SK-N-SH treated with all-trans-retinoic acid at 6 μM for 48 hours (cell line): Measurements from ENCODE around the gene EGFL7.

Experiments
- ATAC-seq: fragments of 200-7000 bp; cut with Tn5 transposase; 3 replicates; pipeline ENCODE4 v1.9.1; 2020; ENCODE audit warnings: mild to moderate bottlenecking, moderate library complexity
- ARNTL ChIP-seq: fragments of 450-650 bp; formaldehyde crosslinking; IDR thresholded peaks from 2 replicates; pipeline ENCODE4 v1.5.0; 2020; ENCODE audit warnings: low read depth, mild to moderate bottlenecking, moderate library complexity, borderline replicate concordance
- BACH2 ChIP-seq: fragments of 250-450 bp; sonication (Bioruptor Pico); IDR thresholded peaks from 2 replicates; pipeline ENCODE4 v1.9.0; 2021; ENCODE audit warnings: mild to moderate bottlenecking, borderline replicate concordance
- CREB5 ChIP-seq: fragments of 250-450 bp; sonication (Bioruptor Pico); IDR thresholded peaks from 2 replicates; pipeline ENCODE4 v1.5.1; 2020; ENCODE audit warnings: low read depth, mild to moderate bottlenecking, moderate library complexity
- CSDC2 ChIP-seq: fragments of 250-450 bp; sonication (Bioruptor Pico); IDR thresholded peaks from 2 replicates; pipeline ENCODE4 v1.5.0; 2020; ENCODE audit warnings: mild to moderate bottlenecking, moderate library complexity
- CSRNP3 ChIP-seq: fragments of 250-450 bp; sonication (Bioruptor Pico); IDR thresholded peaks from 2 replicates; pipeline ENCODE4 v1.5.1; 2021; ENCODE audit warnings: mild to moderate bottlenecking, moderate library complexity
- ESRRG ChIP-seq: fragments of 250-450 bp; sonication (Bioruptor Pico); IDR thresholded peaks from 2 replicates; pipeline ENCODE4 v1.6.1; 2021; ENCODE audit warnings: mild to moderate bottlenecking
- GLIS3 ChIP-seq: fragments of 250-450 bp; sonication (Bioruptor Pico); IDR thresholded peaks from 2 replicates; pipeline ENCODE4 v1.5.0; 2020; ENCODE audit warnings: mild to moderate bottlenecking, moderate library complexity
- ISL1 ChIP-seq: fragments of 250-450 bp; sonication (Bioruptor Pico); IDR thresholded peaks from 2 replicates; pipeline ENCODE4 v2.1.2; 2022; ENCODE audit warnings: mild to moderate bottlenecking, moderate library complexity
- PATZ1 ChIP-seq: fragments of 250-450 bp; sonication (Bioruptor Pico); IDR thresholded peaks from 2 replicates; pipeline ENCODE4 v1.8.0; 2020; ENCODE audit warnings: mild to moderate bottlenecking, moderate library complexity, borderline replicate concordance
- POU6F1 ChIP-seq: fragments of 250-450 bp; sonication (Bioruptor Pico); IDR thresholded peaks from 2 replicates; pipeline ENCODE4 v1.8.0; 2021; ENCODE audit warnings: low read depth, mild to moderate bottlenecking, moderate library complexity, borderline replicate concordance
- PPARA ChIP-seq: fragments of 250-450 bp; sonication (Bioruptor Pico); IDR thresholded peaks from 2 replicates; pipeline ENCODE4 v1.5.0; 2020; ENCODE audit warnings: mild to moderate bottlenecking, borderline replicate concordance
- RARB ChIP-seq: fragments of 250-450 bp; sonication (Bioruptor Pico); IDR thresholded peaks from 2 replicates; pipeline ENCODE4 v1.8.0; 2021; ENCODE audit warnings: mild to moderate bottlenecking, moderate library complexity
- SNAI2 ChIP-seq: fragments of 250-450 bp; sonication (Bioruptor Pico); IDR thresholded peaks from 2 replicates; pipeline ENCODE4 v1.5.0; 2020; ENCODE audit warnings: mild to moderate bottlenecking, moderate library complexity
- TCF4 ChIP-seq: fragments of 250-450 bp; sonication (Bioruptor Pico); IDR thresholded peaks from 2 replicates; pipeline ENCODE4 v1.8.0; 2021; ENCODE audit warnings: mild to moderate bottlenecking, moderate library complexity, borderline replicate concordance
- TSHZ2 ChIP-seq: fragments of 250-450 bp; sonication (Bioruptor Pico); IDR thresholded peaks from 2 replicates; pipeline ENCODE4 v1.5.0; 2020; ENCODE audit warnings: mild to moderate bottlenecking, moderate library complexity
- ZC3H10 ChIP-seq: fragments of 250-450 bp; sonication (Bioruptor Pico); IDR thresholded peaks from 2 replicates; pipeline ENCODE4 v1.5.1; 2021; ENCODE audit warnings: mild to moderate bottlenecking, moderate library complexity
- ZFP3 ChIP-seq: fragments of 250-450 bp; sonication (Bioruptor Pico); IDR thresholded peaks from 2 replicates; pipeline ENCODE4 v1.5.0; 2020; ENCODE audit warnings: mild to moderate bottlenecking, moderate library complexity
- ZFP30 ChIP-seq: fragments of 450-650 bp; formaldehyde crosslinking; IDR thresholded peaks from 2 replicates; pipeline ENCODE4 v1.5.0; 2022; ENCODE audit warnings: mild to moderate bottlenecking, moderate library complexity
- ZNF565 ChIP-seq: fragments of 450-650 bp; formaldehyde crosslinking; conservative IDR thresholded peaks from 2 replicates; pipeline ENCODE4 v1.5.0; 2020; ENCODE audit warnings: low read depth, mild to moderate bottlenecking, moderate library complexity
- ZNF70 ChIP-seq: fragments of 450-650 bp; formaldehyde crosslinking; IDR thresholded peaks from 2 replicates; pipeline ENCODE4 v1.5.0; 2020; ENCODE audit warnings: mild to moderate bottlenecking, moderate library complexity
- ZNF8 ChIP-seq: fragments of 450-650 bp; formaldehyde crosslinking; IDR thresholded peaks from 2 replicates; pipeline ENCODE4 v1.5.0; 2020; ENCODE audit warnings: mild to moderate bottlenecking, moderate library complexity

The EGFL7 gene

GRCh38 chr9:136695435-136695895 is 32.7 kb downstream of the EGFL7 start:
- TF ChIP-seq SNAI2 (CRISPR knock-in tag) (no peak), ZNF565 (no peak), CREB5 (CRISPR knock-in tag) (no peak), TCF4 (CRISPR knock-in tag) (no peak), ZC3H10 (CRISPR knock-in tag) (no peak), GLIS3 (CRISPR knock-in tag) (no peak), CSDC2 (CRISPR knock-in tag) (no peak), BACH2 (CRISPR knock-in tag) (no peak), ZFP30 (CRISPR knock-in tag) (no peak)
- TF ChIP-seq, all 23 proteins: peak for 0
- peak; percentile 15; the same call in 2 of the 3 replicates for ATAC-seq

- TF ChIP-seq TCF4 (CRISPR knock-in tag) = no peak
- no peak for TF ChIP-seq CSRNP3
- no peak for TF ChIP-seq ZFP30 (CRISPR knock-in tag)
- TF ChIP-seq POU6F1 (CRISPR knock-in tag) = no peak
- TF ChIP-seq ZNF8 (CRISPR knock-in tag) = no peak
- TF ChIP-seq ZFP3 (CRISPR knock-in tag) = no peak
- TF ChIP-seq ZC3H10 (CRISPR knock-in tag) = no peak
- no peak for TF ChIP-seq BACH2 (CRISPR knock-in tag)
- TF ChIP-seq CSDC2 (CRISPR knock-in tag) = no peak
- TF ChIP-seq ZNF565 = no peak
- TF ChIP-seq ESRRG (CRISPR knock-in tag) = no peak
- TF ChIP-seq PPARA = no peak
- no peak for TF ChIP-seq ZNF70
- no peak for TF ChIP-seq GLIS3 (CRISPR knock-in tag)
- no peak for TF ChIP-seq PATZ1 (CRISPR knock-in tag)
- no peak for TF ChIP-seq RARB (CRISPR knock-in tag)
- no peak for TF ChIP-seq ARNTL (CRISPR knock-in tag)
- TF ChIP-seq TSHZ2 (CRISPR knock-in tag) = no peak
- no peak for TF ChIP-seq ISL1 (CRISPR knock-in tag)
- ATAC-seq = no peak
Measured at GRCh38 chr9:136695955-136696354, 33.2 kb downstream of the EGFL7 start.

GRCh38 chr9:136696502-136696901 is 33.8 kb downstream of the EGFL7 start:
- TF ChIP-seq CSRNP3 = no peak
- TF ChIP-seq ZFP3 (CRISPR knock-in tag) = no peak
- no peak for TF ChIP-seq CSDC2 (CRISPR knock-in tag)
- TF ChIP-seq RARB (CRISPR knock-in tag) = no peak
- TF ChIP-seq SNAI2 (CRISPR knock-in tag) = no peak
- no peak for TF ChIP-seq POU6F1 (CRISPR knock-in tag)
- no peak for TF ChIP-seq TSHZ2 (CRISPR knock-in tag)
- TF ChIP-seq TCF4 (CRISPR knock-in tag) = no peak
- TF ChIP-seq PPARA = no peak
- TF ChIP-seq, all 23 proteins: peak for 0
- ATAC-seq = 0 out of 3 replicates have a peak, but pooled peaks have one; percentile 4
